SK-N-SH (cell line): Measurements from ENCODE around the gene ZNF398. TPM values are rescaled to one million over a fixed set of nuclear protein-coding genes. Genes with fewer than 3 reads are reported as not detected.

Source experiments
- CTCF ChIA-PET: fragments of 300-600, 350-600 bp; formaldehyde crosslinking; extraction: SDS; loops from one replicate; lab custom pipeline; 2021; lab: Yijun Ruan, JAX
- POLR2A ChIA-PET: fragments of 350-600 bp; sonication (Branson Sonifier 250); formaldehyde crosslinking; extraction: SDS; loops from one replicate; lab custom pipeline; 2020; ENCODE audit warnings: antibody characterized with exemption, inconsistent platforms; lab: Yijun Ruan, JAX
- DNase-seq: peaks from one replicate; pipeline ENCODE4 v3.0.0; 2012
- H2AFZ ChIP-seq: fragments of 200-600 bp; sonication (generic); 2 replicates; pipeline ENCODE4 v1.8.1; 2016; ENCODE audit warnings: antibody characterized with exemption, mild to moderate bottlenecking, low read depth
- H3F3A ChIP-seq: fragments of 200-600 bp; sonication (generic); replicated peaks from 2 replicates; pipeline ENCODE3; 2016; ENCODE audit warnings: antibody characterized with exemption, mild to moderate bottlenecking; ENCODE audit not compliant: insufficient read depth
- H3K27ac ChIP-seq, 2 experiments: fragments of 200-500 bp in 1 of 2; fragments of 200-600 bp in 1 of 2; sonication (Bioruptor generic) in 1 of 2; sonication (generic), shearing (Covaris generic) in 1 of 2; 2 replicates each; pipeline versions ENCODE4 v1.5.1 to v1.6.1; 2014 to 2016; ENCODE audit warnings: low read depth in 2 of 2, inconsistent platforms in 1 of 2, low read length in 1 of 2, mild to moderate bottlenecking in 1 of 2, mixed read lengths in 1 of 2
- H3K27me3 ChIP-seq: fragments of 200-600 bp; sonication (generic), shearing (Covaris generic); 2 replicates; pipeline ENCODE4 v1.6.1; 2016; ENCODE audit warnings: mixed run types; ENCODE audit not compliant: insufficient read depth
- H3K36me3 ChIP-seq, 2 experiments: fragments of 200-500 bp in 1 of 2; fragments of 200-600 bp in 1 of 2; sonication (Bioruptor generic) in 1 of 2; sonication (generic) in 1 of 2; replicated peaks in 1 of 2; 2 replicates each; pipeline versions ENCODE3 to v1.5.1; 2014 to 2016; ENCODE audit warnings: low read length in 1 of 2, mild to moderate bottlenecking in 1 of 2; ENCODE audit not compliant: insufficient read depth in 2 of 2, control insufficient read depth in 1 of 2
- H3K4me1 ChIP-seq, 2 experiments: fragments of 200-500 bp in 1 of 2; fragments of 200-600 bp in 1 of 2; sonication (Bioruptor generic) in 1 of 2; sonication (generic), shearing (Covaris generic) in 1 of 2; 2 replicates each; pipeline versions ENCODE4 v1.5.1 to v1.6.1; 2014 to 2016; ENCODE audit warnings: low read depth in 1 of 2, low read length in 1 of 2, mixed run types in 1 of 2; ENCODE audit not compliant: insufficient read depth in 2 of 2, control insufficient read depth in 1 of 2
- H3K4me2 ChIP-seq: fragments of 200-600 bp; sonication (generic), shearing (Covaris generic); 2 replicates; pipeline ENCODE4 v1.6.1; 2017; ENCODE audit warnings: mixed run types
- H3K4me3 ChIP-seq, 2 experiments: fragments of 200-500 bp in 1 of 2; fragments of 200-600 bp in 1 of 2; sonication (Bioruptor generic) in 1 of 2; sonication (generic), shearing (Covaris generic) in 1 of 2; 2 replicates each; pipeline versions ENCODE4 v1.5.1 to v1.8.1; 2014 to 2016; ENCODE audit warnings: low read depth in 2 of 2, inconsistent platforms in 1 of 2, low read length in 1 of 2, mild to moderate bottlenecking in 1 of 2, mixed read lengths in 1 of 2, moderate library complexity in 1 of 2
- H3K79me2 ChIP-seq: fragments of 200-600 bp; sonication (generic); 2 replicates; pipeline ENCODE4 v1.8.1; 2017; ENCODE audit warnings: mild to moderate bottlenecking; ENCODE audit not compliant: insufficient read depth
- H3K9ac ChIP-seq: fragments of 200-600 bp; sonication (generic); 2 replicates; pipeline ENCODE4 v1.6.1; 2017; ENCODE audit warnings: mixed run types
- H3K9me2 ChIP-seq: fragments of 200-600 bp; sonication (generic); 2 replicates; pipeline ENCODE4 v1.6.1; 2017; ENCODE audit warnings: mixed run types
- H3K9me3 ChIP-seq: fragments of 200-600 bp; sonication (generic); 2 replicates; pipeline ENCODE4 v1.6.1; 2017; ENCODE audit warnings: mixed run types, mild to moderate bottlenecking, moderate library complexity
- H4K20me1 ChIP-seq: fragments of 200-600 bp; sonication (generic); 2 replicates; pipeline ENCODE4 v1.6.1; 2017; ENCODE audit warnings: mild to moderate bottlenecking, mixed run types; ENCODE audit not compliant: insufficient read depth
- EP300 ChIP-seq, 2 experiments: IDR thresholded peaks; 2 replicates each; pipeline versions ENCODE4 v1.4.0 to v1.6.1; 2012; ENCODE audit warnings: borderline replicate concordance in 1 of 2, low read depth in 1 of 2, low read length in 1 of 2
- GABPA ChIP-seq: IDR thresholded peaks from 2 replicates; pipeline ENCODE4 v1.4.0; 2012; ENCODE audit warnings: low read depth, mild to moderate bottlenecking
- MXI1 ChIP-seq: IDR thresholded peaks from 2 replicates; pipeline ENCODE4 v1.6.1; 2012; ENCODE audit warnings: mild to moderate bottlenecking, low read depth, low read length, improper control_type of control experiment
- NRF1 ChIP-seq: IDR thresholded peaks from 2 replicates; pipeline ENCODE4 v1.6.1; 2012; ENCODE audit warnings: low read depth, mild to moderate bottlenecking, low read length
- PBX3 ChIP-seq: IDR thresholded peaks from 2 replicates; pipeline ENCODE4; 2012
- REST ChIP-seq: IDR thresholded peaks from 2 replicates; pipeline ENCODE4 v1.6.1; 2012; ENCODE audit warnings: mild to moderate bottlenecking, low read depth, low read length, moderate library complexity
- SIN3A ChIP-seq: IDR thresholded peaks from 2 replicates; pipeline ENCODE4 v1.6.1; 2012; ENCODE audit warnings: low read depth, mild to moderate bottlenecking, low read length, moderate library complexity, borderline replicate concordance
- SMC3 ChIP-seq: IDR thresholded peaks from 2 replicates; pipeline ENCODE4 v1.6.1; 2012; ENCODE audit warnings: low read depth, low read length, improper control_type of control experiment
- TCF12 ChIP-seq: IDR thresholded peaks from 2 replicates; pipeline ENCODE4 v1.4.0; 2012
- TEAD4 ChIP-seq: IDR thresholded peaks from 2 replicates; pipeline ENCODE4 v1.4.0; 2012; ENCODE audit warnings: mild to moderate bottlenecking, borderline replicate concordance; ENCODE audit not compliant: insufficient read depth
- YY1 ChIP-seq: IDR thresholded peaks from 2 replicates; pipeline ENCODE4 v1.4.0; 2012; ENCODE audit warnings: low read depth, mild to moderate bottlenecking
- WGBS: methylation state at CpG from one replicate; pipeline ENCODE4 v1.1.6; 2017; ENCODE audit warnings: low lambda C conversion rate; 5-methylcytosine and 5-hydroxymethylcytosine counted together
- polyA plus RNA-seq, 3 experiments: library from polyadenylated mRNA; depleted of rRNA; stranded (reverse); fragments of >200 nt; gene quantifications; 2 replicates each; pipeline ENCODE4 v1.2.3, GENCODE V29; 2012
- TF ChIP-seq, protein P1 (sequence below): IDR thresholded peaks from 2 replicates; pipeline ENCODE4 v1.4.0; 2012; ENCODE audit warnings: low read depth
- TF ChIP-seq, protein P2 (sequence below): IDR thresholded peaks from 2 replicates; pipeline ENCODE4 v1.4.0; 2012; ENCODE audit warnings: low read depth, borderline replicate concordance

ZNF398 gene
- polyA plus RNA-seq, 1 of the 3 experiments (the other 2 are of a cell fraction): 4.5 TPM

- POLR2A ChIA-PET: no interaction called here
These were observed 9.6 kb downstream of the ZNF398 start for GRCh38 chr7:149156898-149157297.

More at GRCh38 chr7:149156898-149157297, 9.6 kb downstream of the ZNF398 start:
- Histone ChIP-seq H3K4me2 (no peak overlapping the region), H3K27ac (no peak overlapping the region), H3F3A (no peaks in the 10 kb centered on the region), H3K36me3 (peaks cover 3 to 39% of the 10 kb centered on the region in 2 experiments), H3K9me3 (no peaks in the 10 kb centered on the region), H3K4me3 (no peak overlapping the region), H3K79me2 (peaks cover 91% of the 10 kb centered on the region), H4K20me1 (peaks cover 7% of the 10 kb centered on the region), H3K27me3 (no peaks in the 10 kb centered on the region), H3K9ac (no peak overlapping the region), H3K9me2 (no peaks in the 10 kb centered on the region)
- DNase-seq: no peak
- CTCF ChIA-PET: interaction anchor here (4.2 kb wide), 1 partner anchor 10 kb away, joined by 19 read pairs; the partner anchor contains the start of gene ZNF398
- 98% methylated on average over 6 of the region's 6 CpGs for WGBS
- no peak for TF ChIP-seq GABPA
- no peak for TF ChIP-seq SMC3
- TF ChIP-seq TEAD4: no peak
- no peak for TF ChIP-seq YY1
- TF ChIP-seq NRF1: no peak
- TF ChIP-seq PBX3: no peak
- no peak for TF ChIP-seq TCF12
- no peak for TF ChIP-seq EP300 (IDR thresholded peaks at IDR 0.05; ENCODE audit: borderline replicate concordance in 1 of 2, low read depth in 1 of 2, low read length in 1 of 2)
- TF ChIP-seq, protein P1, sequence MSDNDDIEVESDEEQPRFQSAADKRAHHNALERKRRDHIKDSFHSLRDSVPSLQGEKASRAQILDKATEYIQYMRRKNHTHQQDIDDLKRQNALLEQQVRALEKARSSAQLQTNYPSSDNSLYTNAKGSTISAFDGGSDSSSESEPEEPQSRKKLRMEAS: no peak
- TF ChIP-seq, protein P2, sequence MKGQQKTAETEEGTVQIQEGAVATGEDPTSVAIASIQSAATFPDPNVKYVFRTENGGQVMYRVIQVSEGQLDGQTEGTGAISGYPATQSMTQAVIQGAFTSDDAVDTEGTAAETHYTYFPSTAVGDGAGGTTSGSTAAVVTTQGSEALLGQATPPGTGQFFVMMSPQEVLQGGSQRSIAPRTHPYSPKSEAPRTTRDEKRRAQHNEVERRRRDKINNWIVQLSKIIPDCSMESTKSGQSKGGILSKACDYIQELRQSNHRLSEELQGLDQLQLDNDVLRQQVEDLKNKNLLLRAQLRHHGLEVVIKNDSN: no peak
- TF ChIP-seq SIN3A: no peak
- TF ChIP-seq REST: no peak
- TF ChIP-seq MXI1: no peak
- TF ChIP-seq, all 33 proteins: peak for 0
- Histone ChIP-seq H2AFZ (no peak overlapping the region), H3K4me1 (0 out of 4 replicates have a peak, but pooled peaks cover 0 to 6% of the 10 kb centered on the region in 2 experiments)
